ENCODE results near the gene SLC43A1.
A peak's percentile ranks its signal among the peaks of the same experiment; 100 is the strongest.

SLC43A1 gene

GRCh38 chr11:57527056-57527631 is 11.6 kb upstream of the SLC43A1 start:
- peak; percentile 73 for DNase-seq

DNA sequence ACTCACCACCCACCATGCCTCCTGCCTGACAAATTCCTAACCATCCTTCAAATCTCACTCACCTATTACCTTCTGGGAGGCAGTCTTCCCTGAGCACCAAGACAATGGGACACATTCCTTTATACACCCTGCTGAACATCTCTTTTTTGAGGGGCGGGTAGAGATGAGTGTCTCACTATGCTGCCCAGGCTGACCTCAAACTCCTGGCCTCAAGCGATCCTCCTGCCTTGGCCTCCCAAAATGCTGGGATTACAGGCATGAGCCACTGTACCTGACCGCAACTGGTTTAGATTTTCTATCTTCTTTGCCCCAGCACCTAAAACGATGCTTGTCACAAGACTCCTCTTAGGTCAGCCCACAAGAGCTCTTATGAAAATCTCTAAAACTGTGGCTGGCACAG is 7.9 kb upstream of the SLC43A1 start:
- no peak for DNase-seq

DNA sequence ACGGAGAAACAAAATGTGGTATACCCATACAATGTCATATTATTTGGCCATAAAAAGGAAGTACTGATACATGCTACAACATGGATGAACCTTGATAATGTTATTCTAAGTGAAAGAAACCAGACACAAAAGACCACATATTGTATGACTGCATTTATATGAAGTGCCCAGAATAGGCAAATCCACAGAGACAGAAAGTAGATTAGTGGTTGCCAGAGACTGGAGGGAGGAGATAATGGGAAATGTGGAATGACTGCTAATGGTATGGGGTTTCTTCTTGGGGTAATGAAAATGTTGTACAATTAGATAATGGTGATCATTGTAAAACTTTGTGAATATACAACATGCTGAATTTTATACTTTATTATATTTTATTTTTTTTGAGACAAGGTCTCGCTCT is 5.6 kb upstream of the SLC43A1 start:
- DNase-seq = no peak

DNA sequence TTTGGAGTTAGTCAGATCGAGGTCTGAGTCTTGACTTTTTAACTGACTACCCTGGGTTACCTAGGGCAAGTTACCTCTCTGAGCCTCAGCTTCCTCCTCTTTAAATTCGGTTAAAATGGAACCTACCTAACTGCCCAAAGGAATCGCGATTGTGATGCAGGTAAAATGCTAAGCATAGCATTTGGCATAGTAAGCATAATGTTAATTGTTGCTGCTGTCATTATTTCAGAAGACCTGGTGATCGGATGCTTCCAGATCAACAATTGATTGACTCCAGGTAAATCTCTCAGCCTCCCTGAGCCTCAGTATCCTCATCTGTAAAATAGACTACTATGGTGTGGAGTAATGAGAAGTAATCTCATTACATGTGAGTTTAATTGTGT is 550 bp upstream of the SLC43A1 start:
- no peak for DNase-seq

DNA sequence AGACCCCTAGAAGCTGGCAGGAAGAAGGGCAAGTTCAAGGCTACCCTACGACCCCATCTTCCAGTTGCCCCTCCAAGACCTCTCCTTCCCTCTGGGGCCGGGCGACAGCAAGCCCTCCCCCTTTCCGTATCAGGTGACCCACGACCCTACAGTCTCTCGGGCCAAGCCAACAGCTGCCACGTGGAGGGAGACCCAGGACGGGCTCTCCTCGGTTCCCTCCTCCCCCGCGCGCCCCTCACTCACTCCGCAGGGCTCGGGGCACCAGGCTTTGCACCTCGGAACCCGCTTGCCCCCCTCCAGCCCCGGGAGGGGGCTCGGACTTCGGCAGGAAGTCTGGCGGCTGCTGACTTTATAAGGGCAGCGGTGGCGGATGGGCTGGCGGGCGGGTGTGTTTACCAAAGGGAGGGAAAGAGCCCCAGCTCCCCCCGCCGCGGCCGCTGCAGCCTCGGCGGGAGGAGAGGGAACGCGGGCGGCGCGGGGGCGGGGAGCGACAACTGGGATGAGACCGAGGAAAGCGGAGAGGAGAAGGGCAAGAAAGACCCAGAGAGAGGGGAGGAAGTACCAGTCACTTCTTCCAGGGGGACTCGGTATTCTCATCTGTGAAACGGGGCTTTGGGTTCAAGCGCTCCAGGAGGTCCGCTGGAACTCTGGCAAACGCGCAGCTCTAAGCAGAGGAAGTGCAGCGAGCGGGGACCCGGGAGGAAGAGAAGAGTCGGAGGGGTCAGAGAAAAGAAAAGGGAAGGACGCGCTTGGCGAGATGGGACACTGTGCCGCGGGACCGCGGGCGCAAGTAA is 767 bp downstream of the SLC43A1 start:
- peak; percentile 87 for DNase-seq

- peak; percentile 86 for DNase-seq
These were observed 1.5 kb downstream of the SLC43A1 start for GRCh38 chr11:57513911-57514537.

DNA sequence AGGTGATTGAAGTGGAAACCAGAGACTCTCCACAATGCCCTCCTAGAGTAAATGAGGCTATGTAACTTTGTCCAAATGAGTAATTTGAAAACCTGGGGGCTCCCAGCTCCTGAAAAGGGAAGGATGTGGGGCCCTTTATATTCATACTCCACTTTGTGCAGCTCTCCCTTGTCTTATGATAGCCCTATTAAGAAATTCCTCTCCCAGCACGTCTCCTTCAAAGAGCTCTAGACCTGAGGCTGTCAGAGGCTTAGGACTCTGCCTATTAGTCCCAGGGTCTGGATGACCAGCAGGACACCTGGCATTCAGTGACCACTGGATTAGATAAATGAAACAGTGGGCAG is 2.1 kb downstream of the SLC43A1 start:
- DNase-seq = peak; percentile 28

DNA sequence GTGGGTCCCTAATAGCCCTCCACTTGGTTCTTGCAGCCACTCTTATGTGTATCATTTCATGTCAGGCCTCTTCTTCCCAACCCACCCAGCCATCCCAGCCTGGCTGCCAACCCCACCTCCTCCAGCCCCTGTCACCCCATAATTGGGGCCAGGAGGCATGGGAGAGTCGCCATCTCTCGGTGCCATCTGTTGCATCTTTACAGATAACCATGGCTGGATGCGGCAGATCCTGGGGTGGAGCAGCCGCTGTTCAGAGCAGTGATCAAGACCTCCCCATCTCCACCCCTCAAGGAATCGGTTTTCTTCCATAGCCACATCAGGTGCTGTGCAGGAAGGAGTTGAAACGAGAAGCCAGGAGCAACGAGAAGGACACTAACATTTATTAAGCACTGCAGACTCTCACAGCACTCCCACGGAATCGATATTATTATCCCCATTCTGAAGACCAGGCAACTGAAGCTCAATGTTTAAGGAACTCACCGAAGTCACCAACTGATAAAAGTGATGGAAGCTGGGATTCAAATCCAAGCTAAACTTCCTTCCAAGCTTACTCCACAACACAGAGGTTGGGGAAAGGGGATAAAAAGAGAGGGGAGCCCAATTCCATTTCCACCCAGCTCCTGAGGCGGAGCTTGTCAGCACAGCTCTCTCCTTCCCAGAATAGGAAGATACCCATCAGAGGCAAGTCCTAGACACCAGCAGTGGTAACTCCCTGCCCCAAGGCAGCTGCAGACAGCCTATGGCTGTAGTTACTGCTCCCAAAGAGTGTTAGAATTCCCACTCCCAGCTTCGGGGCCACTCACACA is 2.7 kb downstream of the SLC43A1 start:
- DNase-seq = peak; percentile 38

GRCh38 chr11:57511741-57512430 is 3.6 kb downstream of the SLC43A1 start:
- no peak for DNase-seq

DNA sequence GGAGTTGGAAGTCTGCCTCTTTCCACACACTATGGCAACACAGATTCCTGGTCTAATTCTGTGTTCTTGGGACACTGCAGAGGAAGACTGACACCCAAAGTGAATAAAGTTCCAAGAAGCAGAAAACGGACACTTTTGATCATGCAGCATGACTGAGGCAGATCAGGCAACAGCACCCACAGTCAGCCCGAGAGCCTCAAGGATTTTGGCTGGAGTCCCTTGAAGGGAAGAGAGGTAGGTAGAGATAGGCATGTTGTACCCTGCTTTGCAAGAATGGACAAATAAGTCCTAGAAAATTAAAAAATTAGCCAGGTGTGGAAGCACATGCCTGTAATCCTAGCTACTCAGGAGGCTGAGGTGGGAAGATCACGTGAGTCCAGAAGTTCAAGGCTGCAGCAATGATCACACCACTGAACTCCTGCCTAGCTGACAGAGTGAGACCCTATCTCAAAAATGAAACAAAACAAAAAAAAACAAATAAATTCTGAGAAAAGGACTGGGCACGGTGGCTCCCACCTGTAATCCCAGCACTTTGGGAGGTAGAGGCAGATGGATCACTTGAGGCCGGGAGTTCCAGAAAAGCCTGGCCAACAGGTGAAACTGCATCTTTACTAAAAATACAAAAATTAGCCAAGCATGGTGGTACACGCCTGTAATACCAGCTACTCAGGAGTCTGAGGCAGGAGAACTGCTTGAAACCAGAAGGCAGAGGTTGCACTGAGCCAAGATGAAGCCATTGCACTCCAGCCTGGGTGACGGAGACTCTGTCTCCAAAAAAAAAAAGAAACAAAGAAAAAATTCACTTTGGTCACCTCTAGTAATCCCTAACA is 6.9 kb downstream of the SLC43A1 start:
- DNase-seq = no peak

DNA sequence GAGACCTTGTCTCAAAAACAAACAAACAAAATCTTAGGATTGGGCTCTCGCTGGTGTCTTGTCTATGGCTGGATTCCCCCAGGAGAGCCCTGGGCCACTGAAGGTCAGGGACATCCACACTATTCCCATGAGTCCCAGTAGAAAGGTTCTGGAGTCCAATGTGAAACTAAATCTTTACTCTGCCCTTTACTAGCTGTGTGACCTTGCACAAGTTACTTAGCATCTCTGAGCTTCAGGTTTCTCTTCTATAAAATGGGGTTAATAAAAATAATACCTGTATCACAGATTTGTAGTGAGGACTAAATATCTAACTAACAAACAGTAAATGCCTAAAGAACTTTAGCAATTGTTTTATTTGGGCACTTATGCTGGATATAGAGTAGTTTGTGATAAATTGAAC is 9.0 kb downstream of the SLC43A1 start:
- DNase-seq = no peak

- DNase-seq = no peak
These were observed 11.0 kb downstream of the SLC43A1 start for GRCh38 chr11:57504511-57504910.

DNA sequence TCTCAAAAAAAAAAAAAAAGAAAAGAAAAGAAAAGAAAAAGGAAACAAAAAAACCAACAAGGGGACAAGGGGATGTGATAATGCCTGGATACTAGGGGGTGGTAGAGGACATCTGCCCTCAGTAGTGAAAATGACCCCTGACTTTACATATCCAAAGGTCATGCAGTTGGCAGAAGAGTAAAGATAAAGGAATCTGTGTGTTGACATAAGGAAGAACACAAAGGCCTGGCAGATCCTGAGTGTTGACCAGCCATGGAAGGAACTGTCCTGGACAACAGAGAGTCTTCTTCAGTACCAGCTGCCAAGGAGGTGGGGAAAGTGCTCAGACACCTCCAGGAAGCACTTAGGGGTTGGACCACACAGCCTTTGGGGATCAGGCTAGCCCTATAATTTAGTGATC is 12.6 kb downstream of the SLC43A1 start:
- no peak for DNase-seq

GRCh38 chr11:57502376-57502775 is 13.1 kb downstream of the SLC43A1 start:
- DNase-seq = no peak

DNA sequence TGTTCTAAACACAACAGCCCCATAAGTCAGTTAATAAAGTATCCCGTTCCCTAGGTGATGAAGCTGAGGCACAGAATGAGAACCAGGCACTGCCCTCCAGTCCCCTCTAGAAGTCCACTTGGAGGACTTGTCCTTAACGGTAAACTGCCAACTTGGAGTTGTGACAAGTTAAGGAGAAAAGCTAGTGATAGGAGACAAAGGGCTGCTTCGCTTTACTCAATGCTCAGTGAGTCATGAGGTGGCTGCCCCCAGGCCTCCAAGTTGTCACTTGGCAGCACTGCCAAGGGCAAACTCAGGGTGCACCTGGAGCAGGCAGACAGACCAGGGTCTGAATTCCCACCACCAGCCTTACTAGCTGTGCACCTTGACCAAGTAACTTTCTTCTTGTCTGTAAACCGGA is 13.5 kb downstream of the SLC43A1 start:
- DNase-seq = peak; percentile 22

GRCh38 chr11:57500926-57501325 is 14.6 kb downstream of the SLC43A1 start:
- no peak for DNase-seq

DNA sequence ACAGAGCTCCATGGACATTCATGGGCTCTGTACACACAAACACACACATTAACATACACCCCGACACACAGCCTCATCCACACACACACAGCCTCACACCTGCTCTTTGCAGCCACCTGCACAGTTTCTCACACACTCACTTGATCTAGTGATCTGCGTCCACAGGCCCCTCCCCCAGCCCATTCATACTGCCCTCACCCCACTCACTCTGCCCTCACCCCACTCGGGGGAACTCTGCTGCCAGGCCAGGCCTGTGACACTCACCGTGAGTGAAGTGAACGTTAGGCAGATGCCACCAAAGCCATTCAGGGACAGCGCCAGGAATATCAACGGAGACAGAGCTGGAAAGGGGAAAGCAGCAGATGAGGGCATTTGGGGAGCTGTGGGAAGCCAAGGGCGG is 15.0 kb downstream of the SLC43A1 start:
- no peak for DNase-seq

DNA sequence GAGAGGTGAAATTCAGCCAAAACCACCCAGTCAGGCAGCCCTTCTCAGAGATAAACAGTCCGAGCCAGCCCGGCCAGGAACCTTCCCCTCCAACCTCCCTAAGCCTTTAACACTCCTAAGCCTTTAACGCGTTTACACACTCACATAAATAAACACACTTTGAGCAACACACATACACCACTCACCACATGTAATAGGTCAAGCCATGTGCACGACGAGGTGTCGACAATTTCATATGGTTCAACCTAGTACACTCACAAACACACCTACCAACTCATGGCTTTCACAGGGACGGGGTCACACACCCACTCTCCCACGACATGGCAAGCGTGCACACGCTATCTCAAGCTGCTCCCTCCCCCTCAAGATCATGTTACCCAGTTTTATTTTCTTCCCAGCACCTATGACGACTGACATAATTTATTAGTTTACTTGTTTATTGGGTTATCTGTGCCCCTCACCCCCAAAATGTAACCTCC is 15.5 kb downstream of the SLC43A1 start:
- DNase-seq = no peak

DNA sequence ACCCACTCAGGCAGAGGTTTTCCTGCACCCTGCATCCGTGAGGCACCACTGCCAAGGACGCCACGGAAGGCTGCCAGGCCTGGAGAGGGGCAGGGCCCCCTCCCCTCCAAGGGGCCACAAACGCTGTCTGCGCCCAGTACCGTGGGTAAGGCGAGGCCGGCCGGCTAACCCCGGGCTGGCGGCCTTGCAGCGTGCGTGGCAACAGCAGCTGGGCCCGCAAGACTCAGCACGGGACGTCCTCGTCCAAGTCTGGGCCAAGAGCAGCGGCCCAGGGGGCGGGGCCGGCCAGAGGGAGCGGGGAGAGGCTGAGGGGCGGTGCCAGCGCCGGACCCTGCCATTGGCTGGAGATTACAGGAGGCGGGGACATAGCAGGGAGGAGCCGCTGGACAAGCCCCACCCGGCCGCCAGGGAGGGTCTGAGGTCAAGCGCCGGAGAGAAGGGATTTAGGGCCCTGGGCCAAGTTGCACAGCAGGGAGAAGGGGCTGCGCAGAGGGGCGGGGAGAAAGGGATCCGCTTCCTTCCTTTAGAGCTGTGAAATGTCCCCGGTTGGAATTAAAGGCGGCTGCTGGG is 16.0 kb downstream of the SLC43A1 start:
- DNase-seq = peak; percentile 97

DNA sequence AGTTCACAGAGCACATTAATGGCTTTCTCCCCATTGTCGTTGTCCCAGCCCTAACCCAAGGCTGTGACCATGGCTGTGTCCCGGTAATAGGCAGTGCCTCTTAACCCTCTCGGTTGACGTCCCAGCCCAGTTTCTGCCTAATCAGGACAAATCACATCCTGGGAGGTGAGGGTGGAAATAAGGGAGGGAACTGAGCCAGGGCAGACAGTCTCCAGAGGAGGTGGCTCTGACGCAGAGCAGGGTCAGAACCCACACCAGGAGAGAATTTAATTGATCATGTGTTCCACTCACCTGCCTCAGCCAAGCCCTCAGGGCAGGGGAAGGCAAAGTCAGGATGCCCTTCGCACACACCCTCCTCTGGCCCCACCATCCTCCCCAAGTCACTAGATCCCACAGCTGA is 17.0 kb downstream of the SLC43A1 start:
- peak; percentile 89 for DNase-seq

Measured in NCI-H69 (cell line).